HuH-7 (cell line): Measurements from ENCODE around the gene FAM83E.
"Not testable (repeated sequence)": the region's sequence is repeated elsewhere in the genome, so short reads cannot be mapped to it uniquely, and the experiment has no call there.

Source experiments
- DNase-seq: peaks from one replicate; pipeline ENCODE4 v3.0.0; 2011; ENCODE audit warnings: low spot score

The FAM83E gene

DNA sequence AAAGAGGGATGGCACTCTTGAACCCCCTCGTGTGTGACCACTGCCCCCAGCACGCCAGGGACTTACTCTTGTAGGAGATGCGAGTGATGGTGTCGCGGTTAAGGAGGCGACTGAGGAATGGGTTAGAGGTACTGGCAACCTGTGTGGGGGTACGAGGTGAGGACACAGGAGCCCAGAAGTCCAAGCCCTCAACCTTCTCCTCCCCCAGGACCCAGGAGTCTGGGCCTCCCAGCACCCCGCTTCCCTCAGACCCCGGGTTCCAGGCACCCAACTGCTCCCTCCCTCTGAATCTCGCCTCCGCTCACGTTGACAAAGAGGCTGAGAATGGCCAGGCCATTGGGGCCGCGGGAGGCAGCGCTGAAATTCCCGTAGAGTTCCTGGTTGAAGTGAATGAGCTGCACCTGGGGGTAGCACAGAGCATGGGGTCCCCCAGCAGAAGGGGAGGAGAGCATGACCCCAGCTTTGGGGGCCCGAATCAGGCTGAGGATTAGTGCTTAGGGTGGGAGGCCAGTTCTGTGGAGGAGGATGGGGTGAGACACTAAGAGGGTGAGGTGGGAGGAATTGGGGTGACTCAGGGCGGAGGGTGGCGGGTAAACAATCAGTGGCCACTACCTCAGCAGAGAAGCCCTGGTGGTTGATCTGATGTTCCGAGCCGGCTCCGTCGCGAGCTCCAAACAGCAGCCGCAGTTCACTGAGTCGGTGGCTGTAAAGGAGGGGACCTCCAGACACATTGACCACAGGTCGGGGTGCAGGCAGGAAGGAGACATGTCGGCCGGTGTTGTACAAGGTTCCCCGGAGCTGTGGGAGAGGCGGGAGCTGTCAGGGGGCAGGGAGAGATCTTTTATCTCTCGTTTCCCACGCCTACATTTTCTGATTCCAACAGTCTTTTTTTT lies 24.9 kb upstream of the FAM83E start:
- no peak for DNase-seq

DNA sequence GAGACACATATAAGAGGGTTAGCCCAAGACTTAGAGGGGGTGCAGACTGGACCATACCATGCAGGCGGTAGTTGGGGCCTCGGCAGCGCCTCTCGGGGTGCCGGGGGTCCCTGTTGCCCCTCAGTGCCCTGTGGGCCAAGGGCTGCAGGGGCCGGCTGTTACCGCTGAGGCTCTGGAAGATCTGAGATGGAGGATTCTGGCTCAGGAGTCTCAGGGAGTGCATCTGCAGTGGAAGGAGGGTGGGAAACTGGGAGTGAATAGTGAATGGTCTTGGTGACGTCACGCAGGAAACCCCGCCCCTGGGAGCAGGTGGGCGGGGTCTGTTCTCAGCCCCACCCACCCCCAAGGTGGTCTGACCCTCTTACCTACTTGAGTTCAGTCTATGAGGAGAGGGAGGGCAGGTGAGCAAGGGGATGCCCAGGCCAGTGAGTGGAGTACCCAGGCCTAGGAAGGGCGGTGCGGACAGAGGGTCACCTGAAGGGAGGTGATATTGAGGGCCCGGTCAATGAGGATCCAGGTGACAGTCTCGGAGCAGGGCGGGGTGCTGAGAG lies 24.0 kb upstream of the FAM83E start:
- no peak for DNase-seq

DNA sequence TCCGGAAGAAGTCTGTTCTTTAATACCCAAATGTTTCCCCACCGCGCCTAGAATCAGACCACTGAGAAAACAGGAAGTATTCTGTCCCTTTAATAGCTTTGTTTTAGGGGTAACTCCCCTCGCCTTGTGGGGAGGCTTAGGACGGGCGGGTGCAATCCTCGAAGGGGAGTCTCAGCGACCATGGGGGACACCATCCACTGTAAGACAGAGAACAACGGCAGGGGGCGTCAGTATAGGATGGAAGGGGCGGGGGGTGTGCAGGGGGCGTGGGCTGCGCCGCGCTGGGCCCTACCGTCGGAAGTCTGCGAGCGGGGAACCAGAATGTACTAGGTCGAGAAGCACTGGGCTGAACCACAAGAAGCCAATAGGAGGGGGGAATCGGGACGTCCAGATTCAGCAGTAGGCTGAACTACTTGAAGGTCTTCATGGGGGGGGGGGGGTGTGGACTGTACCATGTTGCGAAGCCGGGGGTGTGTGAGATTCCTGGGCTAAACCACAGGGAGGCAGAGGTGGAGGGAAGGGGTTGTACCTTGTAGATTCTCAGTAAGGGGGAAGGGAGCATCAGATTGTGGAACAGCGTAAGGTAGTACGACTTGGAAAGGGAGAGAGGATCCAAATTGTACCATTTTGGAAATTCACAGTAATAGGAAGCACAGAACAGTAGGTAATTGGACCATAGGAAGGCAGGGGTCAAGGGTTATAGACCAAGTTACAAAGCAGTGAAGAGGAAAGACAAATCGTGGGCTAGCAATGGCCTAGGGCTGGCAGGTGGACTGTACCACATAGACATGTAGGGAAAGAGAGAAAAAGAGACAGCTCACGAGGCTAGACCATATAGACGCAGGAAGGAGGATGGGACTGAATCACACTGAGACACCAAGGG lies 23.3 kb upstream of the FAM83E start:
- DNase-seq = peak; percentile 82

DNA sequence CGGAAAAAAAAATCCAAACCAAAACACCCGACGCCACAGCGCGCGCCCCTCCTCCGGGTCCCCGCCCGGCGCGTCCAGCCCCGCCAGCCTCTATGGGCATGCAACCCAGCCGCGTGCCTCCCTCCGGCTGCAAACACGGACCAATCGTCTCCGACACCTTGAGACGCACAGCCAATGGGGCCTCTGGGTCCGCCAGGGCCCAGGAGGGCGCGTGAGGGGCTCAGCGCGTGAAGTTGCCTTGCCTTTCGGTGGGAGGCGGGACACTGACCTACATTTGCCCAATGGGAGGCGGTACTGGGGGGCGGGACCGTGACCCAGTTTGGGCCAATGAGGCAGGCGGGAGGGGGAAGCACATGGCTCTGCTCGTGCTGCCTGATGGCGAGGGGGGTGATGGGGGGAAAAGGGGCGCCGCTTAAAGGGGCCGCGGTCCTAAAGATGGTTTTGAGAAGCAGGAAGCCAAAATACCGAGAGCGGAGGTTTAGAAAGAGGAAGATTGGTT lies 22.6 kb upstream of the FAM83E start:
- DNase-seq = peak; percentile 96

DNA sequence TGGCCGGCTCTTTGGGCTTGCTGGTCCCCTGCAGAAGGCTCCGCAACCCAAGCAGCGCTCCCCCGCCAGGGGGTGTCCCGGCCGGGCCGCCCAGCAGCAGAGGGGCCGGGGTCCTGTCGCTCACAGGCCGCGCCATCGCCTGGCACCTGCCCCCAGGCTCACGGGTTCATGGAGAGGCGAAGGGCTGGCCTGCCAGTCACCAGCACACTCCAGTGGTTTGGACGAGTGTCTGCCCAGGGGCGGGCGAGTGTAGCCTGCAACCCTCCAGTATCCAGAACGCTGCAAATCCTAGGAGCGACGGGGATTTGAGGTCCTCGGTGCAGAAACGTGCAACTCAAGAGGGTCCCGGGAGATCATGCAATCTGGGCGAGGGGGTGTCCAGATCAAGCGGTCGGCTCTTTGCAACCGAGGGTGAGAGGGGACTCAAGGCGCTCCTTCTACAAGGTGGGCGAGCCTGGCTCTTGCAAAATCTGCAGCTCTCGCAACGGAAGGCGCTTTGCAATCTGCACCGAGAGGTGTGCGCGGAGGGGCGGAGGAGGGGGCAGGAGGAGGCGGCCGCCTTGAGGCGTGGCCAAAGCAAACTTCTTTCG lies 22.1 kb upstream of the FAM83E start, which contains the start of gene DBP:
Gene DBP, minus strand, starts transcription at position 521 of the 590 bp plus-strand sequence. Its CDS starts 385 bp downstream, at position 136.
- no peak for DNase-seq

DNA sequence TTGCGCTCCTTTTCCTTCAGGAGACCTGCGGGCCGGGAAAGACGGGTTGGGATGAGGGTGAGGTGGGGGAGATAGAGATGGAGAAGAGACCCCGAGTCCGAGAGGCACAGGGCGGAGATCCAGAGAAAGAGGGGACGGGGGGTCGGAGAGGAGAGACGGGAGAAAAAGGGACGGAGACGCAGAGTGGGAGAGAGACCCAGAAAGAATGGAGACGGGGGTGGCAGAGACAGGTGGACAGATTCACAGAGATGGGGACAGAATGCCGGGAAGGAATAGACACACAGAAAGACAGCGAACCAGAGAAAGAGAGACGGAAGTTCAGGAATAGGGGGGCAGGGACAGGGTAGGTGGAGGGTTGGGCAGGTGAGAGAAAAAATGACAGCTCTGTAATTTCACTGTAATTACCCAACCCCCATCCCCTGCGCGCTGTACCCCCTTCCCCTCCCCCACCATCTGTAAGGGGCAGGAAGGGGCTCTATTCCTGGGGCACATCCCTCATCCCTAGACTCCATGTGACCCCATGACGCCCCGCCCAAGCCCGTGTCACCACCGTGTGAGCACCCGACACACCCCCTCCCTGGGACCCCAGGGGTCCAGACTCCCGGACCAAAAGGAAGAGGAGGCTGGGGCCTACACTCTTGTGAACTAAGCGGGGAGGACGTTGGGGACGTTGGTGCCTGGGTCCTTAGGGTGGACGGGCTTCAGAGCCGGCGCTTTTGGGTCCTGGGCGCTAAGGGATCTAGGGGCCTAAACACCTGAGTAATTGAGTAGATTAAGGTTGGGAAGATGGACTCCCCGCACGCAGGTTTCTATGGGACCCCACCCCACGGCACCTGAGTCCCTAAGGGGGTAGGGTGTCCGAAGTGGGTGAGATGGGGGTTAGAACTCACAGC lies 21.3 kb upstream of the FAM83E start:
- DNase-seq = no peak

DNA sequence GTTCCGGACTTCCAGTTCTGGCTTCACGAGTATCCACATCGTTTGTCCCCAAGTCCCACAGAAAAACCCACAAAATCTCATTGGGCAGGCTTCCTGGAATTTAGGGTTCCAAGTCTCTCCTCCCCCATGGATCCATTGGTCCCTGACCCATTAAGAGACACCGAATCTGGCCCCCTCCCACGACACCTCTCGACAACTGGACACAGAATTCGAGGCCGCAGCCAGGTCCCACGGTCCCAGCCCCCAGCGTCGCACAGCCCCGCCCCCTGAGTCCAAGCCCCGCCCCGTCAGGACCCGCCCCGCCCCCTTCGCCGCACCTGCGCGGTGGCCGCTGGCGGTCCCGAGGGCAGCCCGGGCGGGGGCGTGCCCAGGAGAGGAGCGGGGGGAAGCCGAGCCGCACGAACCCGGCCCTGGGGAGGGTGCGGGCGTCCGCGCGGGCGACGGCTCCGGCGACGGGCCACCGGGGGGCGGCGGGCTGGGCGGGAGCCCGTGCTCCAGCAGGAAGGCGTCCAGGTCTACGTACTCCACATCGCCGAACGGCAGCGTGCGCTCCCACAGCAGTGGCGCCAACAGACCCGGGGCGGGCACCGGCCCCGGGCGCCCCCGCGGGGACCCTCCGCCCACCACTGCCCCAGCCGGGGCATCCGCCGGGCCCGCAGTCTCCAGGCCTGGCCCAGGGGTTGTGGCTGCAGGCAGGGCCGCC lies 20.5 kb upstream of the FAM83E start:
- peak; percentile 81 for DNase-seq

DNA sequence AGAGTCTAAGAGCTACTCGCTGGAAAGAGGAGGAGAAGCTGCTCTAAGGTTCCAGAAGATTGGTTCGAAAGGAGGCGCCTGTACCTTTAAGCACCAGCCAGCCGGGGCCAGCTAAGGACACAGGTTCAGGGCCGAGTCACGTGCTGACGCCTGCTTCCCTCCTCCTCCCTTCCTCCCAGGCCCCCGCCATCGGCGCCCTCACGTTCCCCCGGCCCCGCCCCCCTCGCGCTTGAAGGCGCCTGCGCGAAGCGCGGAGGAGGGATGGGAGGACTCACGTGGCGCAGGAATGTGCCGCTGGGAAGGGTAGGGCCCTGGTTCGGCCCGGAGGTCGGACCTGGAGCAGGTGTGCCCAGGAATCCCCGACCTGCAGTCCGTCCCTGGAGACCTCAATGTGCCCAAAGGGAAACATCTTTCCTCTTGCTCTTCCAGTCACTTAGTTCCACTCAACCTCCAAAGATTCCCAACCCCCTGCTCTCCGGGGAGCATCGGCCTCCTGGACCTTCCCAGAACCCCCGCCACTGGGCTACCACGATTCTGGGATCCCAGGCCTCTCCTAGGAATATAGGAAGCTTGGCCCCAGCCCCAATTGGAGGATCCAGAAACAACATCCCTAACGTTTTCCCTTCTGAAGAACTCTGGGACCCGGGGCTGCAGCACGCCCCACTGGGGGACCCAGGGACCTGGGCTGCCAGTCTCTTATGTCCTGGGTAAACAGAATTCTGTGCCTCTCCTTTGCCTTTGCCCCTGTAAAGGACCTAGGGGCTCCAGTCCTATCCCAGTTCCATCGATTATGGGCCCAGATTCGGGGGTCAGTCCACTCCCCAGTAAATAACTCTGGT lies 19.8 kb upstream of the FAM83E start:
- peak; percentile 91 for DNase-seq

DNA sequence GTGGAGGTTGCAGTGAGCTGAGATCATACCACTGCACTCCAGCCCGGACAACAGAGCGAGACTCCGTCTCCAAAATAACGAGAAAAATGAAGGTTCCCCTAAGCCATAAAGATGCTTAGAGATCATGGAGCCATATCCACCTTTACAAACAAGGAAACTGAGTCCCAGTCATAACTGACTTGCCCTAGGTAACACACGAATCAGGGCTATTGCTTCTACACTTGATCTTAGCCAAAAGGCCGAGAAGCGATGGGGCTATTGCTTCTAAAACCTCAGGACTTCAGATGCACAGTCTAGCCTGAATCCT lies 19.1 kb upstream of the FAM83E start:
- no peak for DNase-seq

DNA sequence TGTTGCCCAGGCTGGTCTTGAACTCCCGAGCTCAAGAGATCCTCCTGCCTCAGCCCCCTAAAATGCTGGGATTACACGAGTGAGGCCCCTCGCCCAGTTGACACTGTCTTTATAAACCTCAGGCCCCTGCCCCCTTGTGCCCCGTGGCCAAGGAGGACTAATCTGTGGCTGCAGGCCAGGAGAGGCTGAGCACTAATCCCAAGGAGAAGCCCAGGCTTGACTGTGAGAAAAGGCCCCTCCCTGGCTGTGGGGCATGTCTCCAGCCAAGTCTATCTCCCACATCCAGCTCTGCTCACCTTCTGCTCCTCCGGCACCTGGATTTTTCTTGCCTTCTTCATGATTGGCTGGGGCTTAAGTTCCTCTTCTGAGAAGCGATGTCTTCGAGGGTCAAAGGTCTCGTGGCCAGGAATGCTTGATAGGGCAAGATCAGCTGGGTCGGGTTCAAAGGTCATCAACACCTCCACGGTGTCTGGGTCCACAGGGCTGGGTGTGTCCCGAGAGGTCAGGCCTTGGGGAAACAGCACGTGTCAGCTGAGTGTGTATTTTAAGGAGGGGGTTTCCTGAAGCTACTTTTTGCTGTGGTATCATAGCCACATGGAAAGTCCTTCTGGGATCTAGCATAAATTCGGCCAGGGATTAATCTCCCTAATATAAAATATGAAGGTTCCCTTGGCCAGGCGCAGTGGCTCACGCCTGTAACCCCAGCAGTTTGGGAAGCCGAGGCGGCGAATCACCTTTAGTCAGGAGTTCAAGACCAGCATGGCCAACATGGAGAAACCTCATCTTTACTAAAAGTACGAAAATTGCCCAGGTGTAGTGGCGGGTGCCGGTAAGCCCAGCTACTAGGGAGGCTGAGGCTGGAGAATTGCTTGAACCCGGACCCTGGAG lies 18.5 kb upstream of the FAM83E start:
- DNase-seq = no peak

DNA sequence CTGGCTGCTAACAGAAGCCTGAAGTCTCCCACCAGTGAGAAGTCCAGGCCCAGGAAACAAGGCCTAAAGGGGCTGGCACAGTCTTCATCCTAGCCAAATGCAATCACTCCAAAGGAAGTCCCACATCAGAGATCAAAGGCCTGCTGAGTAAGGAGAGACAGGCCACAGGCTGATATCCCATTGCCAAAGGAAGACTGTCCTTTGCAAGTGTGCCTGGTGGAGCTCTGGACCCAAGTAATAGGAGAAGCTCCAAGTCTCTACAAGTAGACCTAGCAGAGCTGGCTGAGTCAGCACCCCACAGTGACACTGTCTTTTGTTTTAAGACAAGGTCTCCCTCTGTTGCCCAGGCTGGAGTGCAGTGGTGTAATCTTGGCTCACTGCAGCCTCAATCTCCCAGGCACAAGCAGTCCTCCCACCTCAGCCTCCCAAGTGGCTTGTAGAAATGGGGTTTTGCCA lies 17.8 kb upstream of the FAM83E start:
- DNase-seq = no peak

DNA sequence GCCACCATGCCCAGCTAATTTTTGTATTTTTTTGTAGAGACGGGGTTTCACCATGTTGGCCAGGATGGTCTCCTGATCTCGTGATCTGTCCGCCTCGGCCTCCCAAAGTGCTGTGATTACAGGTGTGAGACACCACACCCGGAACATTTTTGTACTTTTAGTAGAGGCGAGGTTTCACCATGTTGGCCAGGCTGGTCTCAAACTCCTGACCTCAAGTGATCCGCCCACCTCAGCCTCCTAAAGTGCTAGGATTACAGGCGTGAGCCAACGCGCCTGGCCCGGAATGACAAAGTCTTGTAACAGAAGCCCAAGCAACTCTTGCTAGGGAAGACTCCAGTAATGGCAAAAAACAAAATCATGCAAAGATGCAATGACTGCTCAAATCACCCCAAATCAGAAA lies 17.4 kb upstream of the FAM83E start:
- not testable (repeated sequence) for DNase-seq

DNA sequence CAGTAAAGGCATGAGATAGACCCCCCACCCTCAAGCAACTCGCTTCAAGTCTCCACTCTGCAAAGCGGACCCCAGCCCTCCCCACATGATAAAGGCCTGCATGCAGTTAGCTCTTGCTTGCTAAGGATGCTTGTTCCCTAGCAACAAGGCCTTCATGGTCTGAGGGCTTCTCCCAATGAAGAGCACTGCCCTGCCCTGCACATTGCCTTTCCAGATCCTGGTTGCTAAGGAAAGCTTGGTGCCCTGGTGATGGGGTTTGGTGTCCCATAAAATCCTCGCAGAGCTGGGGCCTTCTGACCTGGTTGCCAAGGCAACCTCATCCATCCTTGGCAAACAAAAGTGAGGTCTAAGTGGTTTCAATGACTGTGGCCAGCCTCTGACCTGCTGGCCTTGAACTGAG lies 16.3 kb upstream of the FAM83E start:
- DNase-seq = no peak

DNA sequence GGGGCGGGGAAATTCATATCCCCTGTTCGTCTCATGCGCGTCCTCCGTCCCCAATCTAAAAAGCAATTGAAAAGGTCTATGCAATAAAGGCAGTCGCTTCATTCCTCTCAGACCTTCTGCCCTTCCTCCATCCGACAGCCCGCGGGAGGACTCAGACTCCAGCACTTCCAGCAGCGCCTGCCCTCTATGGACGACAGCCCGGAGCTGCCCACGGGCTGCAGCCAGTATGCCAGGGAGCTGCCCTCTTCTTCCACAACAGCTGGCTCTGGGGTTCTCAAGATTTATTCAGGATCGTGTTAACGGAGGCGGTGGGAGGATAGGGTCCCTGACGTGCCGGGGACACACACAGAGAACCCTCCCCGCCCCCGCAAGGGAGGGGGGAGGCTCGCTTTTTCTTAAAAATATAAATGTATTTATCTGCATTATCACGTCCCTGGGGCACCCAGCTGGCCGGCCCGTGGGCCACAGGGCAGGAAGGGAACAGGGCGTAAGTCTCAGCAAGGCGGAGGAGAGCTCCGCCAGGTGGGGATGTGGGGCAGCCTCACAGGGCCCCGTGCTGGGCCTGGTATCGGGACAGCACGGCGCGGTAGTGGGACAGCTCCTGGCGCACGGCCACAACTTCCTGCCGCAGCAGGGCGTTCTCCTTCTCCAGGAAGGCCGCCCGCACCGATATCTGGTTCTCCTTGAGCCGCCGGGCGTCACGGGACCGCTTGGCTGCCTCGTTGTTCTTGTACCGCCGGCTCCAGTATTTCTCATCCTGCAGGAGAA lies 15.6 kb upstream of the FAM83E start:
- no peak for DNase-seq

DNA sequence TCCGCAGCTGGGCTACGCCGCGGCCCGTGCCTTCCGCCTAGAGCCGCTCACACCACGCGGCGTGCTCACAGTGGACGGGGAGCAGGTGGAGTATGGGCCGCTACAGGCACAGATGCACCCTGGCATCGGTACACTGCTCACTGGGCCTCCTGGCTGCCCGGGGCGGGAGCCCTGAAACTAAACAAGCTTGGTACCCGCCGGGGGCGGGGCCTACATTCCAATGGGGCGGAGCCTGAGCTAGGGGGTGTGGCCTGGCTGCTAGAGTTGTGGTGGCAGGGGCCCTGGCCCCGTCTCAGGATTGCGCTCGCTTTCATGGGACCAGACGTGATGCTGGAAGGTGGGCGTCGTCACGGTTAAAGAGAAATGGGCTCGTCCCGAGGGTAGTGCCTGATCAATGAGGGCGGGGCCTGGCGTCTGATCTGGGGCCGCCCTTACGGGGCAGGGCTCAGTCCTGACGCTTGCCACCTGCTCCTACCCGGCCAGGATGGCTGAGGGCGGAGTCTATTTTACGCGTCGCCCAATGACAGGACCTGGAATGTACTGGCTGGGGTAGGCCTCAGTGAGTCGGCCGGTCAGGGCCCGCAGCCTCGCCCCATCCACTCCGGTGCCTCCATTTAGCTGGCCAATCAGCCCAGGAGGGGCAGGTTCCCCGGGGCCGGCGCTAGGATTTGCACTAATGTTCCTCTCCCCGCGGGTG lies 14.9 kb upstream of the FAM83E start:
- DNase-seq = no peak

DNA sequence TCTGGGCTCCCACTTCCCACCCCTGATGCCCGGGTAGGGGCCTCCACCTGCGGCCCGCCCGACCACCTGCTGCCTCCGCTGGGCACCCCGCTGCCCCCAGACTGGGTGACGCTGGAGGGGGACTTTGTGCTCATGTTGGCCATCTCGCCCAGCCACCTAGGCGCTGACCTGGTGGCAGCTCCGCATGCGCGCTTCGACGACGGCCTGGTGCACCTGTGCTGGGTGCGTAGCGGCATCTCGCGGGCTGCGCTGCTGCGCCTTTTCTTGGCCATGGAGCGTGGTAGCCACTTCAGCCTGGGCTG lies 14.4 kb upstream of the FAM83E start:
- no peak for DNase-seq
